Activated T-cell treated with anti-CD3 and anti-CD28 coated beads for 4 hours (primary cell): ENCODE results near the gene GUCD1.
"Not testable (repeated sequence)": the region's sequence is repeated elsewhere in the genome, so short reads cannot be mapped to it uniquely, and the experiment has no call there.

Experiments used
- DNase-seq: peaks from one replicate; pipeline ENCODE4 v3.0.0-alpha.2; 2020

The GUCD1 gene

GRCh38 chr22:24563246-24563645 is 8.3 kb upstream of the GUCD1 start:
- no peak for DNase-seq

DNA sequence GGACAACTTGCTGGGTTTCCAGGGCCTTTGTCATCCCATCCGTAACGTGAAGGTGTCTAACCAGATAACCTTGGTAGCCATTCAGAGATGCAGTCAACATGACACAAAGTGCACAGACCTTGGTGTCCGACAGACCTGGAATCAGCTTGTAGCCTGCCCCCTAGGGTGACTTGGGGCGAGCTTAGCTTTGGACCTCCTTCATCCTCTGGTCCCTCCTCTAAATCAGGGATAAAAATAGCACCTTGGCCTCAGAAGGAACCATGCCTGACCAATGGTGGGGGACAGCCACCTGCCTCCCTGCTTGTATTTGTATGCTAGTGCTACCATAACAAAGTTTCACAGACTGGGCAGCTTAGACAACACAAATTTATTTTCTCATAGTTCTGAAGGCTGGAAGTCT is 4.5 kb upstream of the GUCD1 start:
- DNase-seq, result no peak

- peak; percentile 100 for DNase-seq
Observed at GRCh38 chr22:24555165-24556039, 464 bp upstream of the GUCD1 start, which contains the start of gene SNRPD3. Gene SNRPD3 (plus strand): TSS chr22:24555999. CDS start chr22:24557675, 1,676 bp downstream.

- no peak for DNase-seq
Observed at GRCh38 chr22:24553597-24554312, 1.2 kb downstream of the GUCD1 start.

DNA sequence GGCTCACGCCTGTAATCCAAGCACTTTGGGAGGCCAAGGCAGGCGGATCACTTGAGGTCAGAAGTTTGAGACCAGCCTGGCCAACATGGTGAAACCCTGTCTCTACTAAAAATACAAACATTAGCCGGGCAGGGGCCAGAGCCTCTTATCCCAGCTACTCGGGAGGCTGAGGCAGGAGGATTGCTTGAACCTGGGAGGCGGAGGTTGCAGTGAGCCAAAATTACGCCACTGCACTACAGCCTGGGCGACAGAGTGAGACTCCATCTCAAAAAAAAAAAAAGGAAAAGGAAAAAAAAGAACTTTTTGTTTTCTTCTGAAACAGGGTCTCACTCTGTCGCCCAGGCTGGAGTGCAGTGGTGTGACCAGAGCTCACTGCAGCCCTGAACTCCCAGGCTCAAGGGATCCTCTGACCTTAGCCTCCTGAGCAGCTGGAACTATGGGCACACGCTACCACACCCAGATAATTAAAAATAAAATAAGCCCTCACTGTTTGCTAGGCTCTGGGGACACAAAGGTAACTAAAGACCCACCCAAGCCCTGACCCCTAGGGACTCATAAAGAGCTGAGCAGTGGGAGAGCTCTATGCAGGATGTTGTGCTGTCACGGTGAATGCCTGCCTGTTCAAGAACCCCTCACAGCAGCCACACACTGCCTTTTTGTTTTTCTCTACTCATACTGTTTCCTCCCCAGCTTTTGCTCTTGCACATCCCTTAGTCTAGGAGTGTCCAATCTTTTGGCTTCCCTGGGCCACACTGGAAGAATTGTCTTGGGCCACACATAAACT is 2.2 kb downstream of the GUCD1 start:
- DNase-seq, result not testable (repeated sequence)

- DNase-seq, result no peak
Observed at GRCh38 chr22:24550902-24551435, 4.0 kb downstream of the GUCD1 start.

DNA sequence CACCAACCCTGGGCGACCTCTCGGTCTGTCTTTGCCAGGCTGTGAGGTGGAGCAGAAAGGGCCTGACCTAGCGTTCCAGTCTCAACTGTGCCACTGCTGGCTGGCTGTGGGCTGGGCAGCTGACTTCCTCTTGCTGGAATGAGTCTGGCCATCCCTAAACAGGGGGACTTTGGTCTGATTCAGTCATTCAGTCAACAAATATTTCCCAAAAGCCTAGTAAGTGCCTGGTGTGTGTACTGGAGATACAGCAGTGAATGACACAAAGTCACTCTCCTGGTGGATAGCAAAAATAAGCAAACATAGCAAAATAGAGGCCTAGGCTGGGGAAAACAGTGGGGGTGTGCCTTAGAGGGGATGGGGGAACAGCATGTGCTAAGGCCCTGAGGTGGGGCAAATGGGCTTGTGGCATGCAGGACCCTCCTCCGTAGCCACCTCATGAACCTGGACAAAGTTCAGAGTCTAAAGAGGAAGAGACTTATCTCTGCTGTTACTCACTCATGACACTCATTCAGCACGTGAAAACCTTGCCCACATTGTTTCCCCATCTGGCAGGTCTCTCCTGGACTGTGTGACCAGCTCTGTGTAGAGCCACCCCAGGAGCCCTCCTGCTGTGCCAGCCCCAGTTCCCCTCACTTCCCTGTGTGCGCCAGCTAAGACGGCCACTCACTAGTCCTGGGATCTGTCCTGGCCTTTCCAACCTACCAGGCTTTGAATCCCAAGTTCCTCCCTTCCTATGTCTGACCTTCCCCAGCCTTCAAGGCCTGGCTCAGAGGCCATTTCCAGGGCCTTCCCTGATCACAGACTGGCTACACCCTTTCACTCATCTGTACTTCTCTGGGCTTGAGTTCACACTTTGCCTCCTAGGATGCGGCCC is 4.7 kb downstream of the GUCD1 start:
- DNase-seq, result no peak

DNA sequence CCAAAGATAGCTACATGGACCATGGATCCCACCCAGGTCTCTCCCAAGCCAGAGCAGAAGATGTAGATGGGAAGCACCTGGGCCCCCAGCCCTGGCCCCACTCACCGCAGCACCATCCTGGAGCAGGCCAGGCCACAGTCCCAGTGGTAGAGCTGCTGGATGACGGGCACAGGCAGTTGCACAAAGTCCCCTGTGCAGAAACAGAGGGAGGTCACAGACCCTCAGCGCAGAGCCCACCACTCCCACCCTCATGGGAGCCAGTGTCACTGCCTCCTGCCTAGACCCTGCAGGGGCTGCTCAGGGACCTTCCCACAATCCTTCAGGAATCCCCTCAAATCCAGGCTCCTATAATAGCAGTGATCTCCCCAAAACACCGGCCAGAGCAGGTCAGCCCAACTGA is 6.1 kb downstream of the GUCD1 start:
- DNase-seq, result no peak

DNA sequence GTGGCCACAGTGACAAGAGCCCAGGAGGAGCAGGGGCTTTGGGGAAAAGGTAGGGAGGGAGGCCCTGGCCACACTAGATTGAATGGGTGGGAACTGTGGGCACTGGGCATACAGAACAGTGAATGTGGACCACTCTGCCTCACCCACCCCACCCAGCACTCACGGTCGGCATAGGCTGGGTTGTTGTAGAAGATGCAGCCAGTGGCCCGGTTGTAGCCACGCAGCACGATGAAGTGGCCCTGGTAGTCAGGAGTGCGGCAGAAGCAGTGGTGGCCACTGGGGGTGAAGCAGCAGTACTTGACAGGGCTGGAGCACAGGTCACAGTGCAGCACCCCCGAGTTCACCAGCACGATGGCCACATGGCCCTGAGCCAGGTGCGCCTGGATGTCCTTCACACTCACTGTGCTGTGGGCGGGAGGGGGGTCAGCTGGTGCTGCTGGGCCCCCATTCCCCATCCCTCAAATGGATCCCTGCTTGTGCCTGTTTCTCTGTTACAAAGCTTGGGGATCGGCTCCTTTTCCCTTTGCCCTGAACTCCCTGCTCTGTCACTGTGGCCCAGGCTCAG is 11.2 kb downstream of the GUCD1 start:
- no peak for DNase-seq

- no peak for DNase-seq
Observed at GRCh38 chr22:24543185-24543601, 11.7 kb downstream of the GUCD1 start.

GRCh38 chr22:24542641-24543040 is 12.3 kb downstream of the GUCD1 start:
- no peak for DNase-seq

GRCh38 chr22:24541681-24542515 is 13.0 kb downstream of the GUCD1 start:
- no peak for DNase-seq

DNA sequence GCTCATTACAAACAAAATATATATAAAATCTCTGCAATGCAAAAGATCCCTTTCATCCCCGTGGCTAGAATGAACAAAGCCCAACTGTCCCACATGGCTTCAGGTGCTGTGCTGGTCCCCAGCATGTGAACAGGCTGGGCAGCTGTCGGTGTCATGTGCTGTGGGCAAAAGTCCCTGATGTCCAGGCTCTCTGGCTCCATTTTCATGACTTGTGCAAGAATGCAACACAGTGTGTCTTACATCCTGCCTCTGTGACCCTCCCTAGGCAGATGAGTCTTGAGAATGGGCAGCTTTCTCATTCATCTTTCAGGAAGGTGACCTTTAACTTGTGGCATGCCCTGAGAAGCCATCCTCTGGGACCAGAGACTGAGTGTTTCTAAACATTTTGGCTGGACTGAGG is 14.5 kb downstream of the GUCD1 start:
- no peak for DNase-seq

DNA sequence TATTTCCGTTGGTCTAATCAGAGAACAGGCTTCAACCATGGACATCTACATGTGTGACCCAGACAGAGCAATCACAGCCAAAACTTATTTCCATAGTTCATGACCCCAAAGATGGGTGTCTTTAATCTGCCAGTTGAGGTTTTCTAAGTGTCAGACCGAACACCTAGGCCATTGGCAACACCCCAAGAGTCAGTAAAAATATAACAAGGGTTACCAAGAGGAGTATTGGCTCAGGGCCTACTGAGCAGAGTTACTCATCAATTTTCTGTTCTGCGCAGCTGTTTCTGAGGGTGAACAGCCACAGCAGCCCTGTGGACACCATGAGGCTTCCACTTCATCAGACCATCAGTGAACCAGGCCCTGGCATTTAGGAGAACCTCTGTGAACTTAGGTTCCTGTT is 18.8 kb downstream of the GUCD1 start:
- DNase-seq, result no peak

DNA sequence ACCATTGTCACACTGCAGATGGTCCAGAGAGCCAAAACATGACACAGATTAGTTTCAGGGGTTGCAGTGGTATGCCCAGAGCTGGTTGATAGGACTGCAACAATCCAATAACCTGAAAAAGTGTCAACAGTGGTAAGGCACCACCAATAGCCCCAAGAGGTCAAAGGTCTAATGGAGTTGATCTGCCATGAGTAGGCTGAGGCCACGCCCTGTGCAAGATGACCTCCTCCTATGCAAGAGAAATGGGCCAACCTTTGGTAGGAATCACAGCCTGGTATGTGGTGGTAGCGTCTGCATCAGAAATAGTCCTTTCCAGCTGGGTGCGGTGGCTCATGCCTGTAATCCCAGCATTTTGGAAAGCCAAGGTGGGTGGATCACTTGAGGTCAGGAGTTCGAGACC is 19.6 kb downstream of the GUCD1 start:
- DNase-seq, result no peak

DNA sequence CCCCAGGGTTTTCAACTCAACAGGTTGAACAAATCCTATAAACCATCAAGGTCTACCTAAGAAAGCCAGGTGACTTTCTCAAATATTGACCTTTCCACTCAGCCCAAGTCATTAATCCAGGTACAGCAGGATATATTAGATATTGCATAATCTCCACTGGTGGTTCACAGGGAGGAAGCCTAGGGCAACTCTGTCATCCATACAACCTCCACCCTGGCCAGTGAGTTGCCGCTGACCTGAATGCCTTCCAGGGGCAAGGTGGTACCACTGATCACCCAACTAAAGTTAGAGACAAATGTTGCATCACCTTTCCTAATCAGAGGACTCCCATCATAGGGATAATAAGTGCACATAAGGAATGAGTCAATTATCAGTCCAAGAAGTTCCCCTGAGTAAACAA is 22.9 kb downstream of the GUCD1 start:
- no peak for DNase-seq

- DNase-seq, result not testable (repeated sequence)
Observed at GRCh38 chr22:24530968-24531367, 24.0 kb downstream of the GUCD1 start.

- DNase-seq, result no peak
Observed at GRCh38 chr22:24529898-24530297, 25.0 kb downstream of the GUCD1 start.

DNA sequence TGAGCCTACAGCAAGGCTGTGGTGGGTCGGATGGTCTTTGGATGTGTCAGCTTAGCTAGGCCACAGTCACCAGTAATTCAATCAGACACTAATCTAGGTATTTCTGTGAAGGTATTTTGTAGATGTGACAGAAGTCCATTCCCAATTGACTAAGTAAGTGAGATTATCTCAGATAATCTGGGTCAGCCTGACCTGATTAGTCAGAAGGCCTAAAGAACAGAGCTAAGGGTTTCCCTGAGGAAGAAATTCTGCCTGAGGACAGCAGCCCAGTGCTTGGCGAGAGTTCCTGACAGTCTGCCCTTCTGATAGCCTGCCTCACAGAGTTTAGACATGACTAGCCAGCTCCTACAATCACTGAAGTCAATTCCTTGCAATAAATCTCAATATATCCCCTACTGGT is 28.7 kb downstream of the GUCD1 start:
- DNase-seq, result no peak

GRCh38 chr22:24525416-24526037 is 29.4 kb downstream of the GUCD1 start:
- DNase-seq, result peak; percentile 73
